Placental epithelial cell (primary cell): ENCODE results near the gene PI4K2A. TPM values are rescaled to one million over a fixed set of nuclear protein-coding genes. Genes with fewer than 3 reads are reported as not detected.

Experiments used
- total RNA-seq: library from RNA; depleted of rRNA; stranded (reverse); fragments of >200 nt; gene quantifications from 2 replicates; pipeline ENCODE4 v1.2.3, GENCODE V29; 2012

The PI4K2A gene
- total RNA-seq: 18.5 and 32.8 TPM in 2 replicates

GRCh38 chr10:97640174-97640867 lies at the start of gene PI4K2A:
Gene PI4K2A, plus strand, starts transcription at chr10:97640671. Its CDS starts 72 bp downstream, at chr10:97640743.

GRCh38 chr10:97632949-97633884 lies 7.3 kb upstream of the PI4K2A start, which contains the start of gene MORN4:
Gene MORN4, minus strand, starts transcription at chr10:97633500. Its CDS starts 13,847 bp downstream, at chr10:97619653.

GRCh38 chr10:97686962-97687784 lies 46.7 kb downstream of the PI4K2A start, which contains the start of gene AVPI1:
Gene AVPI1, minus strand, starts transcription at chr10:97687241. Its CDS starts 7,336 bp downstream, at chr10:97679905.

GRCh38 chr10:97713339-97713825 lies 72.9 kb downstream of the PI4K2A start, which contains the start of gene MARVELD1:
Gene MARVELD1, plus strand, starts transcription at chr10:97713730. Its CDS starts 147 bp downstream, at chr10:97713877.

Other genes with a start within 250 kb of the PI4K2A start
- 17.7 and 21.6 TPM in 2 replicates for gene RRP12, start 239.3 kb upstream of the PI4K2A start, total RNA-seq
- gene PGAM1, start 214.5 kb upstream of the PI4K2A start, total RNA-seq: 203 and 733 TPM in 2 replicates
- gene EXOSC1, start 194.7 kb upstream of the PI4K2A start, total RNA-seq: 34.2 and 37.0 TPM in 2 replicates
- gene ZDHHC16, start 194.5 kb upstream of the PI4K2A start, total RNA-seq: 53.8 and 109 TPM in 2 replicates
- gene MMS19, start 142.2 kb upstream of the PI4K2A start, total RNA-seq: 95.8 and 152 TPM in 2 replicates
- 33.1 and 33.8 TPM in 2 replicates for gene UBTD1, start 141.7 kb upstream of the PI4K2A start, total RNA-seq
- gene ANKRD2, start 67.9 kb upstream of the PI4K2A start, total RNA-seq: 0.79 and 5.4 TPM in 2 replicates
- 0.98 and 1.2 TPM in 2 replicates for gene HOGA1, start 56.3 kb upstream of the PI4K2A start, total RNA-seq
- gene C10orf62, start 51.0 kb upstream of the PI4K2A start, total RNA-seq: 0.33 TPM in 1 of 2 replicates, not detected in the other
- gene MORN4, start 7.2 kb upstream of the PI4K2A start, total RNA-seq: 1.3 and 1.6 TPM in 2 replicates
- gene AVPI1, start 46.6 kb downstream of the PI4K2A start, total RNA-seq: 21.2 and 23.9 TPM in 2 replicates
- 83.6 and 91.4 TPM in 2 replicates for gene MARVELD1, start 73.1 kb downstream of the PI4K2A start, total RNA-seq
- gene ZFYVE27, start 96.5 kb downstream of the PI4K2A start, total RNA-seq: 15.7 and 19.2 TPM in 2 replicates
- gene SFRP5, start 131.3 kb downstream of the PI4K2A start, total RNA-seq: not detected in 2 replicates
- under 0.01 and 0.11 TPM in 2 replicates for gene GOLGA7B, start 209.2 kb downstream of the PI4K2A start, total RNA-seq